Iris pigment epithelial cell (primary cell): ENCODE data around the gene CSF2RB.

Source experiments
- DNase-seq: peaks from one replicate; pipeline ENCODE4 v3.0.0-alpha.2; 2011; ENCODE audit warnings: low read depth

Gene CSF2RB

DNA sequence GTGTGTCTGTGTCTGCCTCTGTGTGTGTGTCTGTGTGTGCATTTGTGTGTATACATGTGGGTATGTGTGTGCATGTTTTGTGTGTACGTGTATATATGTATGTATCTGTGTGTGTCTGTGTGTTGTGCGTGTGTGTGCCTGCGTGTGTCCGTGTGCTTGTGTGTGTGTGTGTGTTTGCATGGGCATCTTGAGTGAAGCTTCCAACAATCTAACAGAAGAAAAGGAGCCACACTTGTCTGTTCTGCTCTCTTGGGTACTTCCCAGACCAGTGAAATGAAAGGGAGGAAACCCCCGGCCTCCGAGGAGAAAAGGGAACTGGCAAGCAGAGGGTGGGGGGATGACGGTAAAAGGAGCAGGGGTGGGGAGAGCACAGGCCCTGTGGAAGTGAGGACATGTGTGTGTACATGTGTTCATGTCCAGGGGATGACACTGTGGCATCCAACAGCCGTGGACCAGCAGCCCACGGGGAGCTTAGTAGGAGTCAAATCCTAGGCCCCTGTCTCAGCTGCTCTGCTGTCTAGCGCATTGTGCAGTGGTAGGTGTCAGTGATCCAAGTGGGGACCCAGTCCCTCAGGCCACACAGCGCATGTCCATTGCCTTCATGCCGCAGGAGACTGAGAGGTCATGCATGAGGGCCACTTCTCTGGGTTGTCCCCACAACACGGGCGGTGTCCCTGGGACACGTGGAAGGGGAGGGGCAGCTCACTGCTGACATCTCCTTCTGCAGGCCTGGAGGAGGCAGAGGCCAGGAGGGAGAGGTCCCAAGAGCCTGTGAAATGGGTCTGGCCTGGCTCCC, 8.1 kb downstream of the CSF2RB start:
- DNase-seq = no peak

DNA sequence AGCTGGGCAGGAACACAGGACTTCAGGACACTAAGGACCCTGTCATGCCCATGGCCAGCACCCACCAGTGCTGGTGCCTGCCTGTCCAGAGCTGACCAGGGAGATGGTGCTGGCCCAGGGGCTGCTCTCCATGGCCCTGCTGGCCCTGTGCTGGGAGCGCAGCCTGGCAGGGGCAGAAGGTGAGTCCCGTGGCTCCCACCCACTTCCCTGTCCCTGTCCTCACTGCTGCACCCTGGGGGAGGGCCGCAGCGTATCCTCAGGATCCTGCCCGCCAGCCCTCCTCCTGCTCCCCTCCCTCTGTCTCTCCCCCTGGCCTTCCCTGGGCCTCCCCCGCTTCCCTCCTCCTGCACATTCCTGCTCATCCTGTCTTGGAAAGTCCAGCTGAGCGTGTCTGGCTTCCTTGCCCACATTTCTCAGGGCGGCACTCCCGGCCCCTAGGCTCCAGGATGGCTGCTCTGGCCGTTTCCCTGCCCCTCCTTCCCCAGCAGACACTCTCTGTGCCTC, 8.7 kb downstream of the CSF2RB start:
- DNase-seq = no peak

DNA sequence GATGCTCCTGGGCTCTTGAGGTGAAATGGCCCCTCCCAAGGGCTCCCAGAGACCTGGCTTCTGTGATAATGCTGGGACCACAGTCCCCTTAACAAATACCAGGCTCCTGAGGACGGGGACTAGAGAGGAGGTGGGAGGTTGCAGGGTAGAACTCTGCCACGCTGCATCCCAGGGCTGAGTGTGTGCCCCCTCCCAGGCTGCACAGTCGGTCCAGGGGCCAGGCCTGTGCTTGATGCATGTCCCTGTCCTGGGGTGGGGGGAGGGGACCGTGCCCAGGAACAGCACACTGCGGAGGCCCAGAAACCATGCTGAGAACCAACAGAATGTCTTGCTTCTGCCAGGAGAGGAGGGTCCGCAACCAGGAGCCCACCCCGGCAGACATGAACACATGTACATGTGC, 9.3 kb downstream of the CSF2RB start:
- DNase-seq = no peak

DNA sequence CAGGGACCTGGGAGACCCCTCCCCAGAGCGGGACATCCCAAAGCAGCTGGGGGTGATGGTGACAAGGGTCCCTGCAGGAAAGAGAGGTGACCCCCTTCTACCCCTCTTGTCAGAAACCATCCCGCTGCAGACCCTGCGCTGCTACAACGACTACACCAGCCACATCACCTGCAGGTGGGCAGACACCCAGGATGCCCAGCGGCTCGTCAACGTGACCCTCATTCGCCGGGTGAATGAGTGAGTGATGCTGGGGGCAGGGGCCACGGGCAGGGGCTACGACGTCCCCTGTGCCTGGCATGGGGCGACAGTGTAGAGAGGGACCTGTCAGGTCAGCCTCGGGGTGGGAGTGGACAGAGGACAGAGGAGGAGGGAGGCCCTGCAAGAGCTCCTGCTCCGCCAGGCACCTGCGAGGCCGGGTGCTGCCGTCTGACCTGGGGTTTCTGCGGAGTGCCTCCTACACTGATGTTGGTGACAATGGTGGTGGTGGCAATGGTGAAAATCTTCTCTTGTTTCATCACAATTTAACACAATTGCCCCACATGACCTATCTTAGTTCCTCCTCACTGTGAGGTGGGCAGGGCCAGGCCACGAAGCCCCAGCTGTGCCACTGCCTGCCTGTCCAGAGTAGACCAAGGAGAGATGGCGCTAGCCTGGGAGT, 9.8 kb downstream of the CSF2RB start:
- no peak for DNase-seq

DNA sequence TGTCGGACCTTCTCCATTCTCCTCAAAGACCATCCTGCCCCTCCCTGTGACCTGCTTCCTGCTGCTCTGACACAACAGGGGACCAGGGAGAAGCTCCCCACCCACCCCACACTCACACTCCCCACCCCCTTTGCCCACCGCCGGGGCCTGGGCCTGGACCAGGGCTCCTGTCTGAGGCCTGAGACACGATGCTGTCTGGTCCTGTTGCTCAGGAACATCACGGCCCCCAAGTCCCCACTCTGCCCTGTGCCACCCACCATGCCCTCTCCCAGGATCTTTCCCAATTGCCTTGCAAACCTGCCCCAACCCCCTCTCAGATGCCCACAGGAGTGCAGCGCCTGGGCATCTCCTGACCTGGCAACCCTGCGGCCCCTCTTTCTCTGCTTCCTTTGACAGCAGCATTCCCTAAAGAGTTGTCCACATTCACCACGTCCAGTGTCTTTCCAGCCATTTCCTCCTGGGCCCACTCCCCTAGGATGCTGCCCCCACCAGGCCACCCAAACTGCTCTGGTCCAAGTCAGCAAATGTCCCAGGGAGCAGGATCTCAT, 10.8 kb downstream of the CSF2RB start:
- no peak for DNase-seq

DNA sequence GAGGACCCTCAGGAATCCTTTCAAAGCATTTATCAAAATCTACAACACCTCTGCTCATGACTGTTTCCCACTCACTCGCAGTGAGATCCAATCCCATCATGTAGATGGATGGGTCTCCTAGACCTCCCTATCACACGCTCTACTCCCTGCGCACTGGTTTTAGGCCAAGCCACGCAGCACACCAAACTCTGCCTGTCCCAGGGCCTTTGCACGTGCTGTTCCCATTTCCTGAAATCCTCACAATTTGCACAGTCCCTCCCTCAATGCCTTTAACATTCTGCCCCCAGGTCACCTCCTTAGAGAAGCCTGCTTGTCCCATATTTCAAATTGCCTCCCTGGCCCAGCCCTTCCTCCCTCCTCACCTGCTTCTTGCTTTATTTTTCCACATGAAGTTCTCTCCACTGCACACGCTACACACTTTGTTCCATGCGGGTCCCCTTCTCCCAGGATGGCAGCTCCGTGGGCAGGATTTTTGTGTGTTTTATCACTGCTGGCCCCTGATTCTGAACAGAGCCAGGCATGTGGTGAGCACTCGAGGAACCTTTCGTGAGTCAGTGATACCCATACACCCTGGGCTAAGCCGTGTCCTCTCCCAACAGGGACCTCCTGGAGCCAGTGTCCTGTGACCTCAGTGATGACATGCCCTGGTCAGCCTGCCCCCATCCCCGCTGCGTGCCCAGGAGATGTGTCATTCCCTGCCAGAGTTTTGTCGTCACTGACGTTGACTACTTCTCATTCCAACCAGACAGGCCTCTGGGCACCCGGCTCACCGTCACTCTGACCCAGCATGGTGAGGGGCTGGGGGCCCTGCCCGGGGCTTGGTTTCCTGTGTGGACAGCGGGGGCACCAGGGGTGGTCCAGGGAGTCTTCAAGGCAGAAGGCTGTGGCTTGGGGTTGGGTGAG, 12.2 kb downstream of the CSF2RB start:
- DNase-seq = no peak

DNA sequence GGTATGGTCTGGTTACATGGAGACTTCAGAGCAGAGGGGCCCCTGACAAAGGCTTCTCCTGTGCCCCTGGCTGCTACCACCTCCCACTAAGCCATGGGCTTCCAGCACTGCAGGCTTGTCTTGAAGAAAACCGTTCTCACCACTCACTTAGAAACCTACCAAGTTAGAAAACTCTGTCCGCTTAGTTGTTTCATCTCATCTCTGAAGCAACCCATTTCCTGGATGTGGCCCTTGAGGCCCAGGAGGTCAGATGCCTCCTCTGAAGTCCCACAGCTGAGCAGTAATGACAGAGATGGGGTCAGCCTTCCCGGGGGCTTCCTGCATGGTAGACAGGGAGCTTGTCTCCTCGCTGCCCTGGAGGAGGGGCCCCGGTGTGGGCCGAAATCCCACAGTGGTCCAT, 12.9 kb downstream of the CSF2RB start:
- DNase-seq = no peak

DNA sequence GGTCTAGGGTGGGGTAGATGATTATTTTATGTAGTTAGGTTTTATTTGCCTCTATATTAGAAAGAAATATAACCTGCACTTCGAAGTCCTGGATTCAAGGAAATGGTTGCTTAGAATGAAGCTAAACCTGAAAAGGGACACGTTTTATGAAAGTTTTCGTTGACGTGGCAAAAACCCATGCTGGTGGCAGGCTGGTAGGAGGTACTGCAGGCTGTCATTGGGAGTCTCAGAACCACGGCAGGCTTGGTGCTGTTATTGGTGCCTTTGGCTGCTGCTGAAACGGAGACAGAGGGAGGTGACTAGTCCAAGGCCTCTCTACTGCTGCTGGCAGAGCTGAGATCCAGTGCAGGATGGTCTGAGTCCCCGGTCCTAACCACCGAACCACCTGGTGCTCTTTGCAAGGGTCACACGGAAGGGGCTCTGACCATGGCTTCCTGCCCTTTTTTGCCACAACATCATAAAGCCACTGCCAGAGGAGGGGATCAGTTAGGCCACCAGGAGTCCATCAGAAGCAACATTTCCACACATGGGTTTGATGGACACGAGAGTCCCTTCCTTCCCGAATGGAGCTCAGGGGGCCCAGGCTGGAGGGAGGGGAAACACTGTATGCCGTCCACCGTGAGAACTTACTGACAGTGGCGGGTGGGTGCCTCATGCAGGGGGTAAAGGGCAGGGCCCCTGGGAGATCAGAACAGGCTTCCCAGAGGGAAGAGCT, 13.4 kb downstream of the CSF2RB start:
- DNase-seq = no peak

DNA sequence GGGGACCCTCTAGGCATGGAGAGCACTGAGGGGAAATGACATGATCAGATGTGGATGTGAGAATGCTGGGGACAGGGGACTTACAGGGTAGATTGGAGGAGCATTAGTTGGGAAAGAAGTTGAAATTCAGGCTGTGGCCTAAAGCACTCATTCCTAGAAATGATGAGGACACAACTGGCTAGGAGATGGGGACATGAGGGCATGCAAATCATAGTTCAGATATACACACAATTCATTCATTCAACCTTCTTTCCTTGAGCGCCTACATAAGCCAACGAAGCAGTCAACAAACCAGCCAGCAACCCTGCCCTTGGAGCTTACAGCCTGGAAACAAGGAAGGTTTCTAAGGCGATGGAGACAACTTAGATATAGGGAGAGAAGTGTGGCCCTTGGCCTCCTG, 14.2 kb downstream of the CSF2RB start:
- no peak for DNase-seq

DNA sequence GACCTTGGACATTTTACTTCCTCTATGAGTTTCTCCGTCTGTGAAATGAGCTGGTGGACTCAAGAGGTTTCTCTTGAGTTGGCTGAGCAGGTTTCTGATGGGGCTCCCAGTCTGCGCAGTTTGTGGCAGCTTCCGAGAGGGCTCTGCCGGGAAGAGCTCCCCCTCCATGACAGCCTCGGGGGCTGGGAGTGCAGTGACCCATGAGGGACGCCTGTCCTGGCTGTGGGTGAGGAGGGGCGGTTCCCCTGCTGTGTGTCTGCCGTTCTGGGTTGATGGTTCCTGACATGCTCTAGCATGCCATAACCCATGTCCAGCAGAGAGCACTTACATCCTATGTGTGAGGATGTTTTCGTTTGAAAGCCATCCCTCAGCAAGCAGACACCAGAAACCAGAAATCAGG, 14.8 kb downstream of the CSF2RB start:
- DNase-seq = no peak

DNA sequence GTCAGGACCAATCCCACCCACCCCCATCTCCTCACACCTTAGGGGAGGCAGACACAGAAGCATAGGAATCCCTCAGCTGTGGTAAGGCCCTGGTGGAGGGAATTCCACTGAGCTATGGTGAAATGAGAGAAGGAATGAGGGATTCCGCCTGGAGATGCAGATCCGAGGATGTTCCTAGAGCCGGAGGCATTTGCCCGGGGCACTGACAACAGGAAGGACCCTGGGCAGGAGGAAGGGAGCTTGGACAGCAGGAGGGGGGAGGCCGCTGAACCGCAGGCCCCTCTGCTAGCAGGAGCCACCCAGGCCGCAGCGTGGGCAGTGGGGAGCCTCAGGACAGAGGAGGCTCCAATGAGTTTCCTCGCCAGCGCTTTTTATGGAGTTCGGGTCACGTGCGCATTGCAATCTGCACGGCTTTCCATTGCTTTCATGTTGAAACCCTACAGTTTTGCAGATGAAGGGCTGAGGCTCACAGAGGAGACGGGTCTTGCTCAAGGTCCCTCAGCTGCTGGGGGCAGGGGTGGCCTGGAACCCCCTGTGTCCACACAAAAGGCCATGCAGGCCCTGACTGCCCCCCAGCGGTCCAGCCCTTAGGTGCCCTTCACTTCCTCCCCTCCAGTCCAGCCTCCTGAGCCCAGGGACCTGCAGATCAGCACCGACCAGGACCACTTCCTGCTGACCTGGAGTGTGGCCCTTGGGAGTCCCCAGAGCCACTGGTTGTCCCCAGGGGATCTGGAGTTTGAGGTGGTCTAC, 15.5 kb downstream of the CSF2RB start:
- DNase-seq = no peak

DNA sequence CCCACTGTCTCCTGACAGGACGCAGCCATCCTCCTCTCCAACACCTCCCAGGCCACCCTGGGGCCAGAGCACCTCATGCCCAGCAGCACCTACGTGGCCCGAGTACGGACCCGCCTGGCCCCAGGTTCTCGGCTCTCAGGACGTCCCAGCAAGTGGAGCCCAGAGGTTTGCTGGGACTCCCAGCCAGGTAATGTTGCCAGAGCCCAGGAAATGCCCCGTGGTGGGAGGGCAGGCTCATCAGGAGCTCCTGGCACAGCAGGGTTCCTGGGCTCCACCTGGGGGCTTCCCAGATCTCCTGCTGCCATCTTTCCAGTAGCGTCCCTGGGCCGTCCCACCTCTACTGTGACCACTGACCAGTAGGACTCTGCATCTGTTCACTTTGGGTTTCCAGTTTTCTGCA, 16.2 kb downstream of the CSF2RB start:
- DNase-seq = no peak

DNA sequence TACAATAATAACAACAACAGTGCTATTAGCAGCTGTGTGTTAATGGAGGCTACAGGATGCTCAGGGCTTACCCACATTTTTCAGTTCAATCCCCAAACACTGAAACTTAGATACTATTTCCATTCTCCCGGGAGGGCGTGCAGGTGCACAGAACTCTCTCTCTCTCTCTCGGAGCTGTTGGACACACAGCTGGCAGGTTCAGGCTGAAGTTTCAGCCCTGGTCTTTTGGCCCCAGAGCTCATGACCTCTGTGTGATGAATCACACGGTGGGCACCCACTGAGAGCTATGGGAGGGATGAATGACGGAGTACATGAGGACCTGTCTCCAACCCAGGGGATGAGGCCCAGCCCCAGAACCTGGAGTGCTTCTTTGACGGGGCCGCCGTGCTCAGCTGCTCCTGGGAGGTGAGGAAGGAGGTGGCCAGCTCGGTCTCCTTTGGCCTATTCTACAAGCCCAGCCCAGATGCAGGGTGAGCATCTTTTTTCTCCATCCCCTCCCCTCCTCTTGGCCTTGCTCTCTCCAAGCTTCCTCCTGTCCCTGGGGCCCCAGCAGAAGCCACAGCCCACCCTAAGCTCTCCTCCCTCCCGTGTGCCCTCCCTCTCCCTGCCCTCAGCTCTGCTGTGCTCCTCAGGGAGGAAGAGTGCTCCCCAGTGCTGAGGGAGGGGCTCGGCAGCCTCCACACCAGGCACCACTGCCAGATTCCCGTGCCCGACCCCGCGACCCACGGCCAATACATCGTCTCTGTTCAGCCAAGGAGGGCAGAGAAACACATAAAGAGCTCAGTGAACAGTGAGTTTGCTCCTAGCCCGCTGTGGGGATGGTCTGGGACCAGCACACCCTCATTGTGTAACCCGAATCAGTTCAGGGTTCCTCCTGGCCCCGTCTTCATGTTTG, 16.9 kb downstream of the CSF2RB start:
- DNase-seq = no peak

DNA sequence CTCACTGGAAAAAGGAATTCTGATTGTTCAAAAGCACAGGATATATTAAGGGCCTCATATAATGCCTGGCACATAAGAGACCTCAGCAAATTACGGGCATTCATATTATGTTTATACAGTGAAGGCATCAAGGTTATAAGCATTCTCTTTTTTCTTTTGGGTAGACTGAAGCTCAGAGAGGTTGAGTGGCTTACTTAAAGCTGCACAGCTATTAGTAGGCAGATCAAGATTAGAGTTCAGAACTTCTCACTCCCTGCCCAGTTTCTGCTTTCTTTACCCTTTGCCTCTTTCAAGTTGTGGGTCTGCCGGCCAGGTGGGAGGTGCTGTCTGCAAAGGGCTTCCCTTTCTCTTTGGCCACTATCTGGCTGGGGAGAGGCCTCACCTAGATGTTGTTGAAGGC, 18.0 kb downstream of the CSF2RB start:
- no peak for DNase-seq

DNA sequence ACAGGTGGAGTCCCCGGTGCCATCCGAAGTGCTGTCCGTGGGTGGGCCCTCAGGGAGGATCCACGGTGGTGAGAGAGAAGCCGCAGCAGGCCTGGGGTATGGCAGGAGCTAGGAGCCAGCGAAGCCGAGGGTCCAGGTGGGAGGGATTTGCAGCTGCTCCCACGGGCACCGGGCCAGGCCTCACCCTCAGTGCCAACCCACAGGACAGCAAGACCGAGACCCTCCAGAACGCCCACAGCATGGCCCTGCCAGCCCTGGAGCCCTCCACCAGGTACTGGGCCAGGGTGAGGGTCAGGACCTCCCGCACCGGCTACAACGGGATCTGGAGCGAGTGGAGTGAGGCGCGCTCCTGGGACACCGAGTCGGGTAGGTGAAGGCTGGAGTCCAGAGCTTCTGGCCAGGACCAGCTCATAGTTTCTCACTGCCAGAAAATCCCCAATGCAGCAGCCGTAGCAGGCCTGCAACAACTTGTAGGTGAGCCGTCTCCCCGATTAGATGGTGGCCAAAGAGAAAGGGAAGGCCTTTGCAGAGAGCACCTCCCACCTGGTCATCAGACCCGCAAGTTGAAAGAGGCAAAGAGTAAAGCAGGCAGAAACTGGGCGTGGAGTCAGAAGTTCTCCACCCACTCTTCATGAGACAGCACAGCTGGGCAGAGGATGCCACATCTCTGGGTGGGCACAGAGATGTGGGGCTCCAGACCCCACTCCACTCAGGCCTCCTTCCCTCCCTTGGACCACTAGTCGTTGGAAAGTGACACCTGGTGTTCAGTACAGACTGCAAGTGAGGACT, 20.4 kb downstream of the CSF2RB start:
- DNase-seq = no peak

DNA sequence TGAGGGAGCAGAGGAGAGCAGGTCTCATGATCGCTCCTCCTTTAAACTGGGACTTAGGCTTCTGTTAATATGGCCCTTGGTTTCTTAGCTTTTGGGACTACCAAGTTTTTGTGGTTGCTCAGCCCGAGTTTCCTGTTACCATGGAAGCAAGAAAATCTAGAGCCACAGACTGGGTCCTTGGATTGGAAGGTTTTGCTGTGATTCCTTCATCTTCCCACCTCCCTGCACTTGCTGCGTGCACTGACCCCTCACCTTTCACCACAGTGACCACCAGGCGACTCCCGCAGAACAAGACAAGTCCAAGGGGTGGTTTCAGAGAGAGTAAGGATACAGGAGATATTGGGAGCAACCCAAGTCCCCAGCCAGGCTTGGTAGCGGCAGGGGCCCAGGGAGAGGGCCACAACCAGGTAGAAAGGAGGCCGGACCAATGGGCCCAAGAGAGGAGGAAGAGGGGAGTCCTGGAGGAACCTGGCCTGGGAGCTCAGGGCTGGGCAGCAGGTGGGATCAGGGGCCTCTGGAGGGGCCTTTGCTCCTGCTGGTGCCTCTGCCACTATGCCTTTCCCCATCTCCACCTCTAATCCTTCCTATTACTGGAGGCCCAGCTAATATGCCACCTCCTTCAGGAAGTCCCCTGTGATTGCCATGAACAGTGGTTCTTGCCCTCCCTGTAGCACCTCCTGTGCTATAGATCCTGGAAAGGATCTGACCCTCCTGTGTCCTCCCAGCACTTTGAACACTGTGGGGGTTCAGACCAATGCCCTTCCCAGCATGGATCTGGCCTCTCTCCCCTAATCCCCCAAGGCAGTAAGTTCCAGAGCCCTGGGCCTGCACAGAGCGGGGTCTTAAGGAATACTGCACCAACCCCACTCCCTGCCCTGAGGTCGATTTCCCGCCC, 21.2 kb downstream of the CSF2RB start:
- DNase-seq = no peak

DNA sequence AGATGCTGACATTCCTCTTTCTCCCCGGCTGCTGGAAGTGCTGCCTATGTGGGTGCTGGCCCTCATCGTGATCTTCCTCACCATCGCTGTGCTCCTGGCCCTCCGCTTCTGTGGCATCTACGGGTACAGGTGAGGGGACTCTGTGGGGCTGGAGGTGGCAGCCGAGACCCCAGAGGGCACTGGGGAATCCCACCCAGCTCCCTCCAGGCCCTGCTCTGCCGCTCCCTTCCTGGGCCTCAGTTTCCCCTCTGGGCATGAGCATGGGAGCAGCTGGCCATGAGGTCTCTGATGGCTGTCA, 21.8 kb downstream of the CSF2RB start:
- no peak for DNase-seq

DNA sequence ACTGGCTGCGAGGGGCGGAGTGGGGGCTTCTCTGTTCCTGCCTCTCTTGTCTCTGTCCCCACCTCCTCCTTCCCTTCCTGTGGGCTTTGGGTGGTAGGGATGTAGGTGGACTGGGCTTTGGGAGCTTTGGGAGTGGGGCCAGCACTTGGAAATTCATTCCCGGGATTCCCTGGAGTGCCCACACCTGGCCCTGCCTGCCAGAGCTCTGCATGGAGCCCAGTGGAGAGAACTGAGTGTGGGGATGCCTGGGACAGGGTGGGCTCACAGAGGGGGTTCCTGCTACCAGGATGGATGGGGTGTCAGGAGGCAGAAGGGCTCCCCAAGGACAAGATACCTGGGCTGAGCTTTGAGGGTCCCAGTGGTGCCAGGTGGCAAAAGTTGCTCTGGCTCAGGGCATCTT, 22.3 kb downstream of the CSF2RB start:
- no peak for DNase-seq
